Neural cell (in vitro differentiated cells): ENCODE measurements around the gene KIF18B. TPM values are rescaled to one million over a fixed set of nuclear protein-coding genes. Genes with fewer than 3 reads are reported as not detected.

Experiments
- H2AFZ ChIP-seq: fragments of 200-600, 300-800 bp; sonication (generic), shearing (Covaris generic); 2 replicates; pipeline ENCODE4 v1.6.0; 2014; ENCODE audit warnings: low read depth, mild to moderate bottlenecking, antibody characterized with exemption, low read length, moderate library complexity
- H3F3A ChIP-seq: fragments of 200-600 bp; shearing (Covaris generic); 2 replicates; pipeline ENCODE4 v1.6.1; 2016; ENCODE audit warnings: mild to moderate bottlenecking, moderate library complexity, mixed read lengths, antibody characterized with exemption, low read length; ENCODE audit not compliant: insufficient read depth, poor library complexity, severe bottlenecking
- H3K27ac ChIP-seq: fragments of 200-600, 300-800 bp; sonication (generic), shearing (Covaris generic); 2 replicates; pipeline ENCODE4 v1.5.1; 2014; ENCODE audit warnings: mild to moderate bottlenecking, low read length, moderate library complexity
- H3K27me3 ChIP-seq: fragments of 300-800, 200-600 bp; sonication (generic), shearing (Covaris generic); 2 replicates; pipeline ENCODE4 v1.6.0; 2014; ENCODE audit warnings: mild to moderate bottlenecking, low read depth, low read length, moderate library complexity; ENCODE audit not compliant: insufficient read depth
- H3K36me3 ChIP-seq: fragments of 300-800, 200-600 bp; sonication (generic), shearing (Covaris generic); 2 replicates; pipeline ENCODE4 v1.5.1; 2014; ENCODE audit warnings: mild to moderate bottlenecking, antibody characterized with exemption, low read length, moderate library complexity; ENCODE audit not compliant: insufficient read depth
- H3K4me2 ChIP-seq: fragments of 300-800, 200-600 bp; sonication (generic), shearing (Covaris generic); 2 replicates; pipeline ENCODE4 v1.6.0; 2014; ENCODE audit warnings: mild to moderate bottlenecking, low read length
- H3K4me3 ChIP-seq: fragments of 300-800, 200-600 bp; sonication (generic), shearing (Covaris generic); 2 replicates; pipeline ENCODE4 v1.5.1; 2014; ENCODE audit warnings: mild to moderate bottlenecking, low read length, moderate library complexity
- H3K79me2 ChIP-seq: fragments of 200-600 bp; shearing (Covaris generic); replicated peaks from 2 replicates; pipeline ENCODE4 v1.6.0; 2014; ENCODE audit warnings: mild to moderate bottlenecking, low read length, moderate library complexity; ENCODE audit not compliant: insufficient read depth
- H3K9ac ChIP-seq: fragments of 300-800, 200-600 bp; sonication (generic), shearing (Covaris generic); 2 replicates; pipeline ENCODE4 v1.6.1; 2016; ENCODE audit warnings: mild to moderate bottlenecking, low read length, mixed read lengths
- H3K9me2 ChIP-seq: fragments of 200-600 bp; shearing (Covaris generic); 2 replicates; pipeline ENCODE4 v1.6.1; 2016; ENCODE audit warnings: mild to moderate bottlenecking, low read length, mixed read lengths; ENCODE audit not compliant: insufficient read depth
- H3K9me3 ChIP-seq: fragments of 200-600, 300-800 bp; sonication (generic), shearing (Covaris generic); 2 replicates; pipeline ENCODE4 v1.6.1; 2016; ENCODE audit warnings: mild to moderate bottlenecking, mixed run types, low read length, moderate library complexity, mixed read lengths
- H4K20me1 ChIP-seq: fragments of 200-600 bp; shearing (Covaris generic); 2 replicates; pipeline ENCODE4 v1.6.1; 2016; ENCODE audit warnings: mild to moderate bottlenecking, mixed run types; ENCODE audit not compliant: insufficient read depth
- EP300 ChIP-seq: fragments of 450-650 bp; conservative IDR thresholded peaks from 2 replicates; pipeline ENCODE4 v1.6.1; 2014; ENCODE audit warnings: antibody characterized with exemption, mild to moderate bottlenecking, moderate library complexity; ENCODE audit not compliant: poor library complexity, severe bottlenecking
- EZH2 ChIP-seq: fragments of 200-600, 300-800 bp; shearing (Covaris generic), sonication (generic); IDR thresholded peaks from 2 replicates; pipeline ENCODE4 v1.6.1; 2014; ENCODE audit warnings: antibody characterized with exemption, low read length, borderline replicate concordance, mild to moderate bottlenecking; ENCODE audit not compliant: insufficient read depth, poor library complexity, severe bottlenecking
- MXI1 ChIP-seq: fragments of 450-650 bp; conservative IDR thresholded peaks from 2 replicates; pipeline ENCODE4 v1.6.1; 2014; ENCODE audit warnings: antibody characterized with exemption, mild to moderate bottlenecking; ENCODE audit not compliant: poor library complexity, severe bottlenecking
- POLR2AphosphoS5 ChIP-seq: IDR thresholded peaks from 2 replicates; pipeline ENCODE4 v1.6.1; 2012
- RAD21 ChIP-seq: fragments of 450-650 bp; conservative IDR thresholded peaks from 2 replicates; pipeline ENCODE4 v1.6.1; 2014; ENCODE audit warnings: antibody characterized with exemption, mild to moderate bottlenecking, moderate library complexity
- SMC3 ChIP-seq: fragments of 450-650 bp; conservative IDR thresholded peaks from 2 replicates; pipeline ENCODE4 v1.6.1; 2014; ENCODE audit warnings: antibody characterized with exemption, mild to moderate bottlenecking, moderate library complexity; ENCODE audit not compliant: poor library complexity
- TAF1 ChIP-seq: IDR thresholded peaks from 2 replicates; pipeline ENCODE4 v1.6.1; 2012; ENCODE audit warnings: low read depth
- polyA plus RNA-seq: library from polyadenylated mRNA; depleted of rRNA; stranded (reverse); fragments of >200 nt; gene quantifications from 2 replicates; pipeline ENCODE4 v1.2.3, GENCODE V29; 2014
- TF ChIP-seq, protein P1 (sequence below): IDR thresholded peaks from 2 replicates; pipeline ENCODE4 v1.6.1; 2012; ENCODE audit warnings: borderline replicate concordance
- TF ChIP-seq, protein P2 (sequence below): fragments of 450-650 bp; IDR thresholded peaks from 2 replicates; pipeline ENCODE4 v1.5.1; 2014; ENCODE audit warnings: antibody characterized with exemption, mild to moderate bottlenecking, moderate library complexity; ENCODE audit not compliant: poor library complexity, severe bottlenecking

KIF18B gene
- polyA plus RNA-seq, 1 donor from 2014 or later: 0.10 TPM

DNA sequence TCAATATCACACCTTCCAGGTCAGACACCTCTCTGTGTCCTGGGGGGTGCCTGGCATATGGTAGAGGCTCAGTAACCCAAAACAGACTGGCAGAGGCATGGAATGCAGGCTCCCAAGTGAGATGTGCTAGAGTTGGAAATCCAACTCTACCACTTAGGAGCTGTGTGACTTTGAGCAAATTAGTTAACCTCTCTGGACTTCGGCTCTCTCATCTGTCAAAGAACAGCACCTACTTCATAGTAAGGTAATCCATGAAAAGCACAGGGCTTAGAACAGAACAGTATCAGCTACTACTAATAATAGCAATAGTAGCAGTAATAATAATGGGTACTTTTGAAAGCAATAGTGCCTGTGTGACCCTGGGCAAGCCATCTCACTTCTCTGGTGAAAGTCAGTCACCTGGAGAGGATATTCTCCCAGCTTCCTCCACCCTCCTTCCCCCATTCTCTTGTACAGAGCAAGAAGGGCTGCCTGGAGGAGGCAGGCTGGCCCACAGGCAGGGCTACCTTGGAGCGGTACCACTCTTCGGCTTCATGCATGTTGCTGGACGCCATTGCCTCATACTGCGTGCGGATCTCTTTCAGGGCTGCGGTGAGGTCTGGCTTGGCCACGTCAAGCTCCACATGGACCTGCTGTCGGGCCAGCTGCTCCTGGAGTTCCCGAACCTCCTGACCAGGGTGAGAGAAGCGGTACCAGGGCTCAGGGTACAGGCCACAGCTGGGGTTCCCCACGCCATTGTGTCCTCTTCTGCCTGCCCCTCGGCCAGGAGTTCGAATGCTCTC, 34.6 kb downstream of the KIF18B start:
- H3K9ac ChIP-seq: no peak overlapping the region

GRCh38 chr17:44911133-44912001, 36.2 kb downstream of the KIF18B start:
- Histone ChIP-seq H3K27me3 (peaks cover 24% of the 10 kb centered on the region), H3K9me3 (no peaks in the 10 kb centered on the region), H3K4me3 (peak overlapping the region; percentile 28), H3K27ac (no peak overlapping the region), H3K9ac (no peak overlapping the region), H4K20me1 (no peaks in the 10 kb centered on the region), H2AFZ (no peak overlapping the region), H3K4me2 (no peak overlapping the region), H3F3A (no peaks in the 10 kb centered on the region), H3K36me3 (no peaks in the 10 kb centered on the region), H3K79me2 (no peaks in the 10 kb centered on the region), H3K9me2 (no peaks in the 10 kb centered on the region)
- no peak for TF ChIP-seq EP300
- TF ChIP-seq, protein P1, sequence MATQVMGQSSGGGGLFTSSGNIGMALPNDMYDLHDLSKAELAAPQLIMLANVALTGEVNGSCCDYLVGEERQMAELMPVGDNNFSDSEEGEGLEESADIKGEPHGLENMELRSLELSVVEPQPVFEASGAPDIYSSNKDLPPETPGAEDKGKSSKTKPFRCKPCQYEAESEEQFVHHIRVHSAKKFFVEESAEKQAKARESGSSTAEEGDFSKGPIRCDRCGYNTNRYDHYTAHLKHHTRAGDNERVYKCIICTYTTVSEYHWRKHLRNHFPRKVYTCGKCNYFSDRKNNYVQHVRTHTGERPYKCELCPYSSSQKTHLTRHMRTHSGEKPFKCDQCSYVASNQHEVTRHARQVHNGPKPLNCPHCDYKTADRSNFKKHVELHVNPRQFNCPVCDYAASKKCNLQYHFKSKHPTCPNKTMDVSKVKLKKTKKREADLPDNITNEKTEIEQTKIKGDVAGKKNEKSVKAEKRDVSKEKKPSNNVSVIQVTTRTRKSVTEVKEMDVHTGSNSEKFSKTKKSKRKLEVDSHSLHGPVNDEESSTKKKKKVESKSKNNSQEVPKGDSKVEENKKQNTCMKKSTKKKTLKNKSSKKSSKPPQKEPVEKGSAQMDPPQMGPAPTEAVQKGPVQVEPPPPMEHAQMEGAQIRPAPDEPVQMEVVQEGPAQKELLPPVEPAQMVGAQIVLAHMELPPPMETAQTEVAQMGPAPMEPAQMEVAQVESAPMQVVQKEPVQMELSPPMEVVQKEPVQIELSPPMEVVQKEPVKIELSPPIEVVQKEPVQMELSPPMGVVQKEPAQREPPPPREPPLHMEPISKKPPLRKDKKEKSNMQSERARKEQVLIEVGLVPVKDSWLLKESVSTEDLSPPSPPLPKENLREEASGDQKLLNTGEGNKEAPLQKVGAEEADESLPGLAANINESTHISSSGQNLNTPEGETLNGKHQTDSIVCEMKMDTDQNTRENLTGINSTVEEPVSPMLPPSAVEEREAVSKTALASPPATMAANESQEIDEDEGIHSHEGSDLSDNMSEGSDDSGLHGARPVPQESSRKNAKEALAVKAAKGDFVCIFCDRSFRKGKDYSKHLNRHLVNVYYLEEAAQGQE: no peak
- no peak for TF ChIP-seq EZH2
- no peak for TF ChIP-seq TAF1
- TF ChIP-seq, protein P2, sequence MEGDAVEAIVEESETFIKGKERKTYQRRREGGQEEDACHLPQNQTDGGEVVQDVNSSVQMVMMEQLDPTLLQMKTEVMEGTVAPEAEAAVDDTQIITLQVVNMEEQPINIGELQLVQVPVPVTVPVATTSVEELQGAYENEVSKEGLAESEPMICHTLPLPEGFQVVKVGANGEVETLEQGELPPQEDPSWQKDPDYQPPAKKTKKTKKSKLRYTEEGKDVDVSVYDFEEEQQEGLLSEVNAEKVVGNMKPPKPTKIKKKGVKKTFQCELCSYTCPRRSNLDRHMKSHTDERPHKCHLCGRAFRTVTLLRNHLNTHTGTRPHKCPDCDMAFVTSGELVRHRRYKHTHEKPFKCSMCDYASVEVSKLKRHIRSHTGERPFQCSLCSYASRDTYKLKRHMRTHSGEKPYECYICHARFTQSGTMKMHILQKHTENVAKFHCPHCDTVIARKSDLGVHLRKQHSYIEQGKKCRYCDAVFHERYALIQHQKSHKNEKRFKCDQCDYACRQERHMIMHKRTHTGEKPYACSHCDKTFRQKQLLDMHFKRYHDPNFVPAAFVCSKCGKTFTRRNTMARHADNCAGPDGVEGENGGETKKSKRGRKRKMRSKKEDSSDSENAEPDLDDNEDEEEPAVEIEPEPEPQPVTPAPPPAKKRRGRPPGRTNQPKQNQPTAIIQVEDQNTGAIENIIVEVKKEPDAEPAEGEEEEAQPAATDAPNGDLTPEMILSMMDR: peak; percentile 42
- no peak for TF ChIP-seq POLR2AphosphoS5
- TF ChIP-seq SMC3: no peak

More for the DNA sequence above, 34.6 kb downstream of the KIF18B start:
- H4K20me1 ChIP-seq: no peaks in the 10 kb centered on the region
- H3K4me2 ChIP-seq: no peak overlapping the region
- H3K27me3 ChIP-seq: peaks cover 24% of the 10 kb centered on the region
- H3K4me3 ChIP-seq: no peak overlapping the region
- H3F3A ChIP-seq: no peaks in the 10 kb centered on the region
- no peaks in the 10 kb centered on the region for H3K79me2 ChIP-seq
- no peaks in the 10 kb centered on the region for H3K9me2 ChIP-seq
- no peaks in the 10 kb centered on the region for H3K36me3 ChIP-seq
- H3K9me3 ChIP-seq: no peaks in the 10 kb centered on the region
- TF ChIP-seq SMC3: no peak
- TF ChIP-seq, protein P1: no peak
- TF ChIP-seq MXI1: no peak
- no peak for TF ChIP-seq EZH2
- TF ChIP-seq POLR2AphosphoS5: no peak
- TF ChIP-seq, protein P2: no peak
- no peak for TF ChIP-seq EP300
- no peak for TF ChIP-seq TAF1
- no peak for TF ChIP-seq RAD21
- no peak overlapping the region for H2AFZ ChIP-seq
- no peak overlapping the region for H3K27ac ChIP-seq
